ENCODE measurements around the gene RAB11FIP2.
A peak's percentile ranks its signal among the peaks of the same experiment; 100 is the strongest.

Gene RAB11FIP2

GRCh38 chr10:118062798-118063238 lies 16.1 kb upstream of the RAB11FIP2 start:
- H3K4me3 ChIP-seq (ENCODE audit: low read length): no peak overlapping the region
- DNase-seq (ENCODE audit: low read depth): no peak
- no peak for TF ChIP-seq CTCF (conservative IDR thresholded peaks at IDR 0.05; ENCODE audit: low read depth, low read length)

GRCh38 chr10:118058371-118058770 lies 11.6 kb upstream of the RAB11FIP2 start:
- TF ChIP-seq CTCF (conservative IDR thresholded peaks at IDR 0.05; ENCODE audit: low read depth, low read length): no peak
- no peak overlapping the region for H3K4me3 ChIP-seq (ENCODE audit: low read length)
- DNase-seq (ENCODE audit: low read depth): no peak

- no peak overlapping the region for H3K4me3 ChIP-seq (ENCODE audit: low read length)
These were observed 10.6 kb upstream of the RAB11FIP2 start for GRCh38 chr10:118057361-118057760.

GRCh38 chr10:118054383-118054782 lies 7.6 kb upstream of the RAB11FIP2 start:
- TF ChIP-seq CTCF (conservative IDR thresholded peaks at IDR 0.05; ENCODE audit: low read depth, low read length): no peak
- DNase-seq (ENCODE audit: low read depth): no peak

More at GRCh38 chr10:118057361-118057760, 10.6 kb upstream of the RAB11FIP2 start:
- DNase-seq (ENCODE audit: low read depth): no peak
- no peak for TF ChIP-seq CTCF (conservative IDR thresholded peaks at IDR 0.05; ENCODE audit: low read depth, low read length)

GRCh38 chr10:118052816-118053215 lies 6.1 kb upstream of the RAB11FIP2 start:
- no peak for TF ChIP-seq CTCF (conservative IDR thresholded peaks at IDR 0.05; ENCODE audit: low read depth, low read length)
- no peak for DNase-seq (ENCODE audit: low read depth)
- H3K4me3 ChIP-seq (ENCODE audit: low read length): no peak overlapping the region

More at GRCh38 chr10:118054383-118054782, 7.6 kb upstream of the RAB11FIP2 start:
- no peak overlapping the region for H3K4me3 ChIP-seq (ENCODE audit: low read length)

- TF ChIP-seq CTCF (conservative IDR thresholded peaks at IDR 0.05; ENCODE audit: low read depth, low read length): no peak
- no peak for DNase-seq (ENCODE audit: low read depth)
- no peak overlapping the region for H3K4me3 ChIP-seq (ENCODE audit: low read length)
These were observed 1.1 kb upstream of the RAB11FIP2 start for GRCh38 chr10:118047880-118048279.

- no peak for DNase-seq (ENCODE audit: low read depth)
- no peak for TF ChIP-seq CTCF (conservative IDR thresholded peaks at IDR 0.05; ENCODE audit: low read depth, low read length)
- H3K4me3 ChIP-seq (ENCODE audit: low read length): peak overlapping the region; percentile 78
These were observed 497 bp upstream of the RAB11FIP2 start for GRCh38 chr10:118047157-118047719.
